ENCODE results near the gene EXOC1.
A peak's percentile ranks its signal among the peaks of the same experiment; 100 is the strongest.
"Not testable (repeated sequence)": the region's sequence is repeated elsewhere in the genome, so short reads cannot be mapped to it uniquely, and the experiment has no call there.

The EXOC1 gene

GRCh38 chr4:55838952-55839351, 14.5 kb upstream of the EXOC1 start:
- no peak overlapping the region for H3K4me3 Mint-ChIP-seq
- H3K27ac Mint-ChIP-seq = no peak overlapping the region
- no peaks in the 10 kb centered on the region for H3K4me1 Mint-ChIP-seq
- no peaks in the 10 kb centered on the region for H3K9me3 Mint-ChIP-seq
- H3K36me3 Mint-ChIP-seq = no peaks in the 10 kb centered on the region
- DNase-seq (ENCODE audit: low spot score in 2 of 2) (no peak), ATAC-seq (no peak)

GRCh38 chr4:55840956-55841355, 12.5 kb upstream of the EXOC1 start:
- no peak overlapping the region for H3K27ac Mint-ChIP-seq
- ATAC-seq = no peak
- H3K36me3 Mint-ChIP-seq = no peaks in the 10 kb centered on the region
- H3K4me3 Mint-ChIP-seq = no peak overlapping the region
- H3K9me3 Mint-ChIP-seq = no peaks in the 10 kb centered on the region
- H3K4me1 Mint-ChIP-seq = no peaks in the 10 kb centered on the region
- DNase-seq (ENCODE audit: low spot score in 2 of 2) = no peak

- not testable (repeated sequence) for H3K36me3 Mint-ChIP-seq; H3K9me3 Mint-ChIP-seq; ATAC-seq; DNase-seq (ENCODE audit: low spot score in 2 of 2); H3K4me1 Mint-ChIP-seq; H3K27ac Mint-ChIP-seq; H3K4me3 Mint-ChIP-seq
Measured at GRCh38 chr4:55841373-55842239, 11.8 kb upstream of the EXOC1 start.

GRCh38 chr4:55842312-55842711, 11.1 kb upstream of the EXOC1 start:
- H3K27ac Mint-ChIP-seq; H3K36me3 Mint-ChIP-seq; ATAC-seq; H3K4me1 Mint-ChIP-seq; H3K4me3 Mint-ChIP-seq; H3K9me3 Mint-ChIP-seq; DNase-seq (ENCODE audit: low spot score in 2 of 2): not testable (repeated sequence)

- Mint-ChIP-seq H3K9me3 (no peaks in the 10 kb centered on the region), H3K4me3 (no peak overlapping the region), H3K4me1 (peaks cover 20% of the 10 kb centered on the region), H3K36me3 (no peaks in the 10 kb centered on the region), H3K27ac (no peak overlapping the region)
- DNase-seq (ENCODE audit: low spot score in 2 of 2) = no peak
- no peak for ATAC-seq
Measured at GRCh38 chr4:55849724-55850123, 3.7 kb upstream of the EXOC1 start.

- Mint-ChIP-seq H3K27ac (peak overlapping the region; percentile 19), H3K9me3 (no peaks in the 10 kb centered on the region), H3K4me1 (peaks cover 20% of the 10 kb centered on the region), H3K4me3 (no peak overlapping the region), H3K36me3 (no peaks in the 10 kb centered on the region)
- DNase-seq (ENCODE audit: low spot score in 2 of 2) (peak in 1 of 2 donors; percentile 53), ATAC-seq (no peak)
Measured at GRCh38 chr4:55851885-55852284, 1.6 kb upstream of the EXOC1 start.

GRCh38 chr4:55854129-55854528, 681 bp downstream of the EXOC1 start:
- H3K9me3 Mint-ChIP-seq = no peaks in the 10 kb centered on the region
- H3K36me3 Mint-ChIP-seq = peaks cover 9% of the 10 kb centered on the region
- ATAC-seq (peak; percentile 51), DNase-seq (ENCODE audit: low spot score in 2 of 2) (no peak)
- peaks cover 20% of the 10 kb centered on the region for H3K4me1 Mint-ChIP-seq
- H3K27ac Mint-ChIP-seq = no peak overlapping the region
- H3K4me3 Mint-ChIP-seq = no peak overlapping the region

GRCh38 chr4:55857586-55857985, 4.1 kb downstream of the EXOC1 start:
- Mint-ChIP-seq H3K4me1 (peaks cover 6% of the 10 kb centered on the region), H3K9me3 (no peaks in the 10 kb centered on the region), H3K4me3 (no peak overlapping the region), H3K36me3 (peaks cover 44% of the 10 kb centered on the region), H3K27ac (no peak overlapping the region)
- ATAC-seq (no peak), DNase-seq (ENCODE audit: low spot score in 2 of 2) (no peak)

GRCh38 chr4:55859711-55860110, 6.3 kb downstream of the EXOC1 start:
- Mint-ChIP-seq H3K36me3 (peaks cover 62% of the 10 kb centered on the region), H3K27ac (no peak overlapping the region), H3K4me3 (no peak overlapping the region), H3K9me3 (no peaks in the 10 kb centered on the region), H3K4me1 (no peaks in the 10 kb centered on the region)
- ATAC-seq (no peak), DNase-seq (ENCODE audit: low spot score in 2 of 2) (no peak)

- no peak overlapping the region for H3K4me3 Mint-ChIP-seq
- no peaks in the 10 kb centered on the region for H3K9me3 Mint-ChIP-seq
- ATAC-seq (peak; percentile 64), DNase-seq (ENCODE audit: low spot score in 2 of 2) (no peak)
- peaks cover 18% of the 10 kb centered on the region for H3K4me1 Mint-ChIP-seq
- peaks cover 88% of the 10 kb centered on the region for H3K36me3 Mint-ChIP-seq
- H3K27ac Mint-ChIP-seq = peak overlapping the region; percentile 68
Measured at GRCh38 chr4:55864577-55865223, 11.3 kb downstream of the EXOC1 start.

GRCh38 chr4:55865228-55865806, 11.9 kb downstream of the EXOC1 start:
- Mint-ChIP-seq H3K36me3 (peaks cover 88% of the 10 kb centered on the region), H3K9me3 (no peaks in the 10 kb centered on the region), H3K4me3 (peak overlapping the region; percentile 32), H3K4me1 (peaks cover 18% of the 10 kb centered on the region), H3K27ac (peak overlapping the region; percentile 68)
- DNase-seq (ENCODE audit: low spot score in 2 of 2) = no peak
- no peak for ATAC-seq

GRCh38 chr4:55866290-55866907, 13.0 kb downstream of the EXOC1 start:
- no peak for DNase-seq (ENCODE audit: low spot score in 2 of 2)
- H3K4me3 Mint-ChIP-seq = peak overlapping the region; percentile 32

GRCh38 chr4:55866973-55867574, 13.6 kb downstream of the EXOC1 start:
- H3K4me3 Mint-ChIP-seq = peak overlapping the region; percentile 32
- peaks cover 88% of the 10 kb centered on the region for H3K36me3 Mint-ChIP-seq
- peaks cover 18% of the 10 kb centered on the region for H3K4me1 Mint-ChIP-seq
- peak overlapping the region; percentile 68 for H3K27ac Mint-ChIP-seq
- H3K9me3 Mint-ChIP-seq = no peaks in the 10 kb centered on the region
- DNase-seq (ENCODE audit: low spot score in 2 of 2) = no peak
- peak; percentile 65 for ATAC-seq

More at GRCh38 chr4:55866290-55866907, 13.0 kb downstream of the EXOC1 start:
- Mint-ChIP-seq H3K4me1 (peaks cover 18% of the 10 kb centered on the region), H3K36me3 (peaks cover 88% of the 10 kb centered on the region), H3K27ac (peak overlapping the region; percentile 68), H3K9me3 (no peaks in the 10 kb centered on the region)
- ATAC-seq = peak; percentile 98

- H3K27ac Mint-ChIP-seq = no peak overlapping the region
- peaks cover 88% of the 10 kb centered on the region for H3K36me3 Mint-ChIP-seq
- ATAC-seq = no peak
- no peak for DNase-seq (ENCODE audit: low spot score in 2 of 2)
- H3K4me1 Mint-ChIP-seq = peaks cover 18% of the 10 kb centered on the region
- H3K4me3 Mint-ChIP-seq = no peak overlapping the region
- no peaks in the 10 kb centered on the region for H3K9me3 Mint-ChIP-seq
Measured at GRCh38 chr4:55868581-55869090, 15.2 kb downstream of the EXOC1 start.

GRCh38 chr4:55871299-55871800, 17.9 kb downstream of the EXOC1 start:
- DNase-seq (ENCODE audit: low spot score in 2 of 2) = no peak
- no peak overlapping the region for H3K27ac Mint-ChIP-seq
- peaks cover 90% of the 10 kb centered on the region for H3K36me3 Mint-ChIP-seq
- H3K4me3 Mint-ChIP-seq = no peak overlapping the region
- H3K9me3 Mint-ChIP-seq = no peaks in the 10 kb centered on the region
- peaks cover 7% of the 10 kb centered on the region for H3K4me1 Mint-ChIP-seq
- no peak for ATAC-seq
